Stomach (tissue), 4 donors: ENCODE measurements around the gene NECAB3.

Experiments used
- POLR2A ChIP-seq, 4 donors: fragments of 450-650 bp; IDR thresholded peaks; one replicate each; pipeline ENCODE4 v1.6.1; 2016; ENCODE audit warnings: antibody characterized with exemption in 4 of 4, control low read depth in 2 of 4, mild to moderate bottlenecking in 1 of 4, moderate library complexity in 1 of 4
- POLR2AphosphoS5 ChIP-seq, 3 donors: sonication (generic); formaldehyde crosslinking; IDR thresholded peaks; one replicate each; pipeline ENCODE4 v1.6.1; 2016; ENCODE audit warnings: antibody characterized with exemption in 3 of 3
- TF ChIP-seq, protein P1 (sequence below), 7 experiments: fragments of 450-650 bp in 4 of 7; fragments of 200-600 bp in 3 of 7; sonication (generic) in 3 of 7; IDR thresholded peaks; one replicate each; pipeline ENCODE4 v1.5.1; 2016 to 2019; ENCODE audit warnings: antibody characterized with exemption in 7 of 7, control low read depth in 2 of 7, mild to moderate bottlenecking in 1 of 7

DNA sequence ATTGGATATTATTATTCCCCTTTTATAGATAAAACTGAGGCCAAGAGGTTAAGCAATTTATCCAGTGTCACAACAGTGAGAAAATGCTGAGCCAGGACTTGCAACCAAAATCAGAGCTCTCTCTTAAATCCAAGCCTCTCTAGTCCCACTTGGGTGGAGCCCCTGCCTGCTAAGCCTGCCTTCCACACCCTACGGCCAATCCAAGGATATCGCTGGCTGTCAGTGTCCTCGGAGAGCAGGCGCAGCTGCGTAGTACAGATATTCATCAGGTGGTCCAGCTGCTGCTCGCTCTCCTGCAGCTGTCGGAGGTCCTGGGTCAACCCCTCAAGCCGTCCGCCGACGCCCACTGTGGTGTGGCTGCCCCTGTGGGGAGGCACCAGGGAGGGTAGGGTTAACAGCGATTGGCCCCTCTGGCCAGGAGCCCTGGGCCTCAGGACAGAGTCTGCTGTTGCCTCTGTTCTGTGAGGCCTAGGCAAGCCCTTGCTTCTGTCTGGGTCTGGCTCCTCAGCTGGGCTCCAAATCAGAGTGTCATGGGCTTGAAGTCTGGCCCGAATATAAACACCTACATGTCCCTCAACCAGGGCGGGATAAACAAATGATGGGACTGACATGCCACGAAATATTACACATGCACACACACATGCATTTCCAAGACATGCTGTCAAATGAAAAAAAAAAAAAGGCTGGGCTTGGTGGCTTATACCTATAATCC is 3.9 kb upstream of the NECAB3 start:
- TF ChIP-seq, protein P1, sequence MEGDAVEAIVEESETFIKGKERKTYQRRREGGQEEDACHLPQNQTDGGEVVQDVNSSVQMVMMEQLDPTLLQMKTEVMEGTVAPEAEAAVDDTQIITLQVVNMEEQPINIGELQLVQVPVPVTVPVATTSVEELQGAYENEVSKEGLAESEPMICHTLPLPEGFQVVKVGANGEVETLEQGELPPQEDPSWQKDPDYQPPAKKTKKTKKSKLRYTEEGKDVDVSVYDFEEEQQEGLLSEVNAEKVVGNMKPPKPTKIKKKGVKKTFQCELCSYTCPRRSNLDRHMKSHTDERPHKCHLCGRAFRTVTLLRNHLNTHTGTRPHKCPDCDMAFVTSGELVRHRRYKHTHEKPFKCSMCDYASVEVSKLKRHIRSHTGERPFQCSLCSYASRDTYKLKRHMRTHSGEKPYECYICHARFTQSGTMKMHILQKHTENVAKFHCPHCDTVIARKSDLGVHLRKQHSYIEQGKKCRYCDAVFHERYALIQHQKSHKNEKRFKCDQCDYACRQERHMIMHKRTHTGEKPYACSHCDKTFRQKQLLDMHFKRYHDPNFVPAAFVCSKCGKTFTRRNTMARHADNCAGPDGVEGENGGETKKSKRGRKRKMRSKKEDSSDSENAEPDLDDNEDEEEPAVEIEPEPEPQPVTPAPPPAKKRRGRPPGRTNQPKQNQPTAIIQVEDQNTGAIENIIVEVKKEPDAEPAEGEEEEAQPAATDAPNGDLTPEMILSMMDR (IDR thresholded peaks at IDR 0.05): no peak
- TF ChIP-seq POLR2AphosphoS5 (IDR thresholded peaks at IDR 0.05) (no peak), POLR2A (IDR thresholded peaks at IDR 0.05) (no peak)
